Spleen (tissue), 11 donors: ENCODE measurements around the gene RAB6A. TPM values are rescaled to one million over a fixed set of nuclear protein-coding genes. Genes with fewer than 3 reads are reported as not detected.
"Not testable (repeated sequence)": the region's sequence is repeated elsewhere in the genome, so short reads cannot be mapped to it uniquely, and the experiment has no call there.

Experiments used
- DNase-seq: peaks from one replicate; pipeline ENCODE4 v3.0.0-alpha.2; 2020
- H3K27ac ChIP-seq, 8 donors: fragments of 200-600 bp; sonication (generic) in 7 of 8; 1 replicate in 4 of 8; 2 replicates in 4 of 8; pipeline versions ENCODE4 v1.5.0 to v1.8.0; 2016 to 2021; ENCODE audit warnings: inconsistent platforms in 4 of 8, mild to moderate bottlenecking in 4 of 8, moderate library complexity in 1 of 8
- H3K27me3 ChIP-seq, 7 donors: fragments of 200-600 bp; sonication (generic) in 6 of 7; replicated peaks in 1 of 7; 1 replicate in 4 of 7; 2 replicates in 3 of 7; pipeline versions ENCODE4 v1.5.0 to v1.8.0; 2016 to 2021; ENCODE audit warnings: inconsistent platforms in 3 of 7, mild to moderate bottlenecking in 1 of 7
- H3K36me3 ChIP-seq, 6 donors: fragments of 200-600 bp; sonication (generic) in 5 of 6; 1 replicate in 4 of 6; 2 replicates in 2 of 6; pipeline versions ENCODE4 v1.5.0 to v1.8.0; 2016 to 2021; ENCODE audit warnings: inconsistent platforms in 2 of 6
- H3K4me1 ChIP-seq, 6 donors: fragments of 200-600 bp; sonication (generic) in 5 of 6; 1 replicate in 3 of 6; 2 replicates in 3 of 6; pipeline versions ENCODE4 v1.5.0 to v1.8.0; 2016 to 2021; ENCODE audit warnings: inconsistent platforms in 3 of 6
- H3K4me3 ChIP-seq, 8 donors: fragments of 200-600 bp; sonication (generic) in 7 of 8; 1 replicate in 4 of 8; 2 replicates in 4 of 8; pipeline versions ENCODE4 v1.5.0 to v1.8.0; 2016 to 2021; ENCODE audit warnings: inconsistent platforms in 4 of 8, mild to moderate bottlenecking in 4 of 8, moderate library complexity in 2 of 8
- H3K9me3 ChIP-seq, 8 donors: fragments of 200-600 bp; sonication (generic) in 7 of 8; 1 replicate in 4 of 8; 2 replicates in 4 of 8; pipeline versions ENCODE4 v1.5.0 to v1.8.0; 2016 to 2021; ENCODE audit warnings: inconsistent platforms in 4 of 8
- POLR2A ChIP-seq, 3 donors: fragments of 450-650 bp; IDR thresholded peaks; one replicate each; pipeline ENCODE4 v1.5.1; 2017; ENCODE audit warnings: antibody characterized with exemption in 3 of 3, mild to moderate bottlenecking in 1 of 3
- POLR2AphosphoS5 ChIP-seq, 3 donors: sonication (generic); formaldehyde crosslinking; IDR thresholded peaks; one replicate each; pipeline ENCODE4 v1.5.1; 2017; ENCODE audit warnings: antibody characterized with exemption in 3 of 3
- WGBS, 5 donors: extraction: QIAGEN DNeasy Blood & Tissue Kit in 3 of 5; methylation state at CpG; one replicate each; pipeline versions ENCODE4 v1.1.5 to v1.1.7; 2013 to 2018; 5-methylcytosine and 5-hydroxymethylcytosine counted together
- intact Hi-C: fragments of 100-400 bp; cut with DNase I; formaldehyde crosslinking; loops from one replicate; pipeline ENCODE4 v1.15.0; 2023; ENCODE audit warnings: low total_unique reads
- polyA plus RNA-seq, 3 donors: library from polyadenylated mRNA; stranded (reverse); fragments of 200-250 nt; gene quantifications; one replicate each; pipeline ENCODE4 v1.2.1, GENCODE V29; 2013
- total RNA-seq, 7 donors: library from RNA; depleted of rRNA in 3 of 7; stranded (reverse); fragments of >200 nt in 3 of 7; fragmentation: NEBNext Ultra II Directional in 4 of 7; extraction: Animal tissue kit (Norgen Biotek cat#: 25700) in 4 of 7; gene quantifications; one replicate each; pipeline versions ENCODE4 v1.1.0 to v1.2.1, GENCODE V29; 2016 to 2021
- TF ChIP-seq, protein P1 (sequence below), 11 experiments: fragments of 200-600 bp in 7 of 11; fragments of 450-650 bp in 4 of 11; sonication (generic) in 4 of 11; IDR thresholded peaks in 8 of 11; conservative IDR thresholded peaks in 3 of 11; 1 replicate in 7 of 11; 2 replicates in 4 of 11; pipeline versions ENCODE4 v1.4.0 to v1.8.0; 2016 to 2021; ENCODE audit warnings: antibody characterized with exemption in 11 of 11, inconsistent platforms in 4 of 11, mild to moderate bottlenecking in 1 of 11
- donor health status: healthy with polysubstance abuse.
- donor health status: DM: no; HTN: no; CAD: no; lungs with moderate emphysema.
- donor health status: DM: no; HTN: no; CAD: no.
- donor health status: Bipolar disorder and iron deficiency.
- donor health status: healthy.
- donor health status: DM: no; HTN: no; CAD: no.
- donor health status: DM: yes; HTN: yes; CAD: no.

Gene RAB6A
- total and polyA plus RNA-seq, 10 donors: 25.7 to 144 (median 97.4) TPM

DNA sequence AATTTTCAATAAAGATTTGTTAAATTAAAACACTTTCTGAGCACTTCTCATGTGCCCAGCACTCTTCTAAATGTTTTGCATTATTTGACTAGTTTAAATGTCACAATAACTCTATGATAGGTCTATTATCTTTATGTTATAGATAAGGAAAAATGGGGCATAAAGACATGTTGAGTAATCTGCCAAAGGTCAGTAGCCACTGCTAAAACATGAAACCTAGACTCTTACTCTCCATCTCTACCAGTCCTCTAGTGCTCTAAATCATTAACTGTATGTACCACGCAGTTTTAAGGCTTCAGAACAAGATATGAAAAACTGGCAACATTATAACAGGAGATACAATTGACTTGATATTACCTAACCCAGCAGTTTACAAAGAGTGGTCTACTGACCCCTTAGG, 6.9 kb downstream of the RAB6A start:
- H3K36me3 ChIP-seq: peaks cover 0 to 9% (median 0%) of the 10 kb centered on the region in 6 donors
- 91 to 97% (median 95%) methylated on average over 1 of the region's 1 CpG for WGBS, 5 donors
- H3K4me3 ChIP-seq: no peak overlapping the region
- H3K27me3 ChIP-seq: no peaks in the 10 kb centered on the region
- H3K27ac ChIP-seq: no peak overlapping the region
- no peak for DNase-seq
- no peaks in the 10 kb centered on the region for H3K9me3 ChIP-seq
- intact Hi-C loops: no loop called here
- H3K4me1 ChIP-seq: peaks cover 10 to 85% (median 41%) of the 10 kb centered on the region in 6 donors
- no peak for TF ChIP-seq POLR2AphosphoS5 (IDR thresholded peaks at IDR 0.05)
- TF ChIP-seq, protein P1, sequence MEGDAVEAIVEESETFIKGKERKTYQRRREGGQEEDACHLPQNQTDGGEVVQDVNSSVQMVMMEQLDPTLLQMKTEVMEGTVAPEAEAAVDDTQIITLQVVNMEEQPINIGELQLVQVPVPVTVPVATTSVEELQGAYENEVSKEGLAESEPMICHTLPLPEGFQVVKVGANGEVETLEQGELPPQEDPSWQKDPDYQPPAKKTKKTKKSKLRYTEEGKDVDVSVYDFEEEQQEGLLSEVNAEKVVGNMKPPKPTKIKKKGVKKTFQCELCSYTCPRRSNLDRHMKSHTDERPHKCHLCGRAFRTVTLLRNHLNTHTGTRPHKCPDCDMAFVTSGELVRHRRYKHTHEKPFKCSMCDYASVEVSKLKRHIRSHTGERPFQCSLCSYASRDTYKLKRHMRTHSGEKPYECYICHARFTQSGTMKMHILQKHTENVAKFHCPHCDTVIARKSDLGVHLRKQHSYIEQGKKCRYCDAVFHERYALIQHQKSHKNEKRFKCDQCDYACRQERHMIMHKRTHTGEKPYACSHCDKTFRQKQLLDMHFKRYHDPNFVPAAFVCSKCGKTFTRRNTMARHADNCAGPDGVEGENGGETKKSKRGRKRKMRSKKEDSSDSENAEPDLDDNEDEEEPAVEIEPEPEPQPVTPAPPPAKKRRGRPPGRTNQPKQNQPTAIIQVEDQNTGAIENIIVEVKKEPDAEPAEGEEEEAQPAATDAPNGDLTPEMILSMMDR (IDR thresholded peaks at IDR 0.05 in 8 of 11, conservative IDR thresholded peaks at IDR 0.05 in 3 of 11): no peak
- TF ChIP-seq POLR2A (IDR thresholded peaks at IDR 0.05): no peak

DNA sequence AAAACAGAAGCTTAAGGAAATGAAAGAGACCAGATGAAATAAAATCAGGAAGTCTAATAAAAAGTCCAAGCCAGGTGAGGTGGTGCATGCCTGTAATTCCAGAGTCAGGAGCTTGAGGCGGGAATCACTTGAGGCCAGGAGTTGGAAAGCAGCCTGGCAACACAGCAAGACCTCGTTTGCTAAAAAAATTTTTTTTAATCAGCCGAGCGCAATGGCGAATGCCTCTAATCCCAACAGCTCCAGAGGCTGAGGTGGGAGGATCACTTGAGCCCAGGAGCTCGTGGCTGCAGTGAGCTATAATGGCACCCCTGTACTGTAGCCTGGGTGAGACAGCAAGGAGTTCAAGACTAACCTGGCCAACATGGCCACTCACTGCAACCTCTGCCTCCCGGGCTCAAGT, 8.0 kb downstream of the RAB6A start:
- intact Hi-C loops: no loop called here
- DNase-seq: no peak
- no peak overlapping the region for H3K4me3 ChIP-seq
- H3K36me3 ChIP-seq: peaks cover 0 to 9% (median 0%) of the 10 kb centered on the region in 6 donors
- no peak overlapping the region for H3K27ac ChIP-seq
- no peak for TF ChIP-seq POLR2AphosphoS5 (IDR thresholded peaks at IDR 0.05)
- TF ChIP-seq, protein P1 (IDR thresholded peaks at IDR 0.05 in 8 of 11, conservative IDR thresholded peaks at IDR 0.05 in 3 of 11): no peak
- TF ChIP-seq POLR2A (IDR thresholded peaks at IDR 0.05): no peak
- no peaks in the 10 kb centered on the region for H3K9me3 ChIP-seq
- 85 to 92% (median 90%) methylated on average over 7 of the region's 7 CpGs for WGBS, 5 donors
- peaks cover 0 to 82% (median 31%) of the 10 kb centered on the region in 6 donors for H3K4me1 ChIP-seq
- H3K27me3 ChIP-seq: no peaks in the 10 kb centered on the region

DNA sequence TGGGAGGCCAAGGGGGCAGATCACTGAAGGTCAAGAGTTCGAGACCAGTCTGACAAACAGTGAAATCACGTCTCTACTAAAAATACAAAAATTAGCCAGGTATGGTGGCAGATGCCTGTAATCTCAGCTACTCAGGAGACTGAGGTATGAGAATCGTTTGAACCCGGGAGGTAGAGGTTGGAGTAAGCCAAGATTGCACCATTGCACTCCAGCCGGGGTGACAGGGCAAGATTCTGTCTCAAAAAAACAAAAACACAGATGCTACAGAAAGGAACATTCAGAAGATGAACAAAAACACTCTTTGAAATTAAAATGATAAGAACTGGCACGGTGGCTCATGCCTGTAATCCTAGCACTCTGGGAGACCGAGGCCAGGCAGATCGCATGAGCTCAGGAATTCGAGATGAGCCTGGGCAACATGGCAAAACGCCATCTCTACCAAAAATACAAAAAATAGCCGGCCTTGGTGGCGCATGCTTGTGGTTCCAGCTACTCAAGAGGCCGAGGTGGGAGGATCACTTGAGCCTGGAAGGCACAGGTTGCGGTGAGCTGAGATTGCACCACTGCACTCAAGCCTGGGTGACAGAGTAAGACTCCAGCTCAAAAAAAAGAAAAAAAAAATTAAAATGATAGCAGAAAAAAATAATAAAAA, 8.5 kb downstream of the RAB6A start:
- Histone ChIP-seq H3K9me3 (no peaks in the 10 kb centered on the region), H3K4me1 (peaks cover 0 to 82% (median 27%) of the 10 kb centered on the region in 6 donors), H3K27me3 (no peaks in the 10 kb centered on the region), H3K4me3 (no peak overlapping the region), H3K36me3 (peaks cover 0 to 9% (median 0%) of the 10 kb centered on the region in 6 donors), H3K27ac (no peak overlapping the region)
- intact Hi-C loops: no loop called here
- 86 to 89% (median 87%) methylated on average over 14 of the region's 14 CpGs for WGBS, 5 donors
- DNase-seq: no peak
- TF ChIP-seq POLR2AphosphoS5 (IDR thresholded peaks at IDR 0.05) (no peak), POLR2A (IDR thresholded peaks at IDR 0.05) (no peak)
- TF ChIP-seq, protein P1 (IDR thresholded peaks at IDR 0.05 in 8 of 11, conservative IDR thresholded peaks at IDR 0.05 in 3 of 11): no peak

DNA sequence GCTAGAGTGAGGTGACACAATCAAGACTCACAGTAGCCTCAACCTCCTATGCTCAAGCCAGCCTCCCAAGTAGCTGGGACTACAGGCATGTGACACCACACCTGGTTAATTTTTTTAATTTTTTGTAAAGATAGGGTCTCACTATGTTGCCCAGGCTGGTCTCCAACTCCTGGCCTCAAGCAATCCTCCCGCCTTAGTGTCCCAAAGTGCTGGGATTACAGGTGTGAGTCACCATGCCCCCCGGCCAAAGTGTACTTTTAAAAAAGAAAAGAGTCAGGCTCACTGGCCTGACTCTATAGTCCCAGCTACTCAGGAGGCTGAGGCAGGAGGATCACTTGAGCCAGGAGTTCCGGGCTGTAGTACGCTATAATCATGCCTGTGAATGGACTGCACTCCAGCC, 10.0 kb downstream of the RAB6A start:
- H3K27me3 ChIP-seq, intact Hi-C loops, H3K4me3 ChIP-seq, H3K36me3 ChIP-seq, H3K9me3 ChIP-seq, DNase-seq, H3K27ac ChIP-seq: not testable (repeated sequence)
- peaks cover 0 to 83% (median 30%) of the 10 kb centered on the region in 6 donors for H3K4me1 ChIP-seq
- WGBS, 5 donors: 94 to 100% (median 98%) methylated on average over 4 of the region's 4 CpGs
